ENCODE measurements around the gene SLC25A34.

The SLC25A34 gene

DNA sequence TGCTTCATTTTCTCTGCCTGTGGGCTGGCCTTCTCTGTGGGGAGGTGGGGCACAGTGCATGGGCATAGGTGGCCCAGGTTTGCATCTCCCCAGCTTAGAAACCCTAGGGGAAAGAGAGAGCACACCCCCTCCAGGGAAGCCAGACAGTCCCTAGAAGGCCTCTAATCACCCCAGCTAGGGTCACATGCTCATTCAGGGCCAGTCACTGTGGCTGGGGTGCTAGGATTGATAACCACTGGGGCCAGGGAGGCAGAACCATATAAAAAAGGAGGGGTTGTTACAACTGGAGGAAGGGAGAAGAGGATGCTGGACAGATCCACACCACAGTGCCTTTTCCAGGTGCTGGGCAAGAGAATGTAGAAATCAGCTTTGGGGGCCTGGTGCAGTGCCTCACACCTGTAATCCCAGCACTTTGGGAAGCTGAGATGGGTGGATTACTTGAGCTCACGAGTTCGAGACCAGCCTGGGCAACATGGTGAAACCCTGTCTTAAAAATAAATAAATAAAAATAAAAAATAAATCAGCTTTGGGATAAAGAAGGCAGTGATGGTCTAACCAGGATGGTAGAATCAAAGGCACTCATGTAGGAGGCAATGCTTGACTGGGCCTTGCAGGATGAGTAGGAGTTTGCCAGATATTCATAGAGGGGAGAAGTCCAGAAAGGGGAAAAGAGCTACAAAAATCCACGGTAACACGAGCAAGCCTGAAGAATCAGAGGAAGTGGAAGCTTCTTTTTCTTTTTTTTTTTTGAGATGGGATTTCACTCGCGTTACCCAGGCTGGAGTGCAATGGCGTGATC lies 42.0 kb downstream of the SLC25A34 start:
- no peak for DNase-seq

DNA sequence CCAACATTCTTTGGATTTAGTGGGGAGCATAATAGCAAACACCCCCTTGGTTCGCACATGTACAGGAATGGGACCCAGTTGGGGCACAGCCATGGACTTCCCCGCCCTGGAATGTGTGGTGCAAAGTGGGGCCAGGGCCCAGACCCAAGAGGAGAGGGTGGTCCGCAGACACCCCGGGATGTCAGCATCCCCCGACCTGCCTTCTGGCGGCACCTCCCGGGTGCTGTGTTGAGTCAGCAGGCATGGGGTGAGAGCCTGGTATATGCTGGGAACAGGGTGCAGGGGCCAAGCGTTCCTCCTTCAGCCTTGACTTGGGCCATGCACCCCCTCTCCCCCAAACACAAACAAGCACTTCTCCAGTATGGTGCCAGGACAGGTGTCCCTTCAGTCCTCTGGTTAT lies 49.6 kb downstream of the SLC25A34 start:
- DNase-seq: no peak

DNA sequence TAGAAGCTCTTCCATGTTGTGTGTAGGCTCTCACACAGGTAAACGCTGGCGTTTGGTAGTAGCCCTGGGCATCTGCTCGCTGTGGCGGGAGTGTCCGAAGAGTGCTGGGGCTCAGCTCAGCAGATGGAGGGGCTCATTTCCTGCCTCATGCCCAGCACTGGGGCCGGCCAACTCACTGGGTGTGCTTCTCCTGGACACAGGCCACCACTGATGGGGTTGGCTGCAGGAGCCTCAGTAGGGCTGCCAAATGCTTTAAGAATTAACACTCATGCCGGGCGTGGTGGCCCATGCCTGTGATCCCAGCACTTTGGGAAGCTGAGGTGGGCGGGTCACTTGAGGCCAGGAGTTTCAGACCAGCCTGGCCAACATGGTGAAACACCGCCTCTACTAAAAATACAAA lies 50.5 kb downstream of the SLC25A34 start:
- DNase-seq: no peak

DNA sequence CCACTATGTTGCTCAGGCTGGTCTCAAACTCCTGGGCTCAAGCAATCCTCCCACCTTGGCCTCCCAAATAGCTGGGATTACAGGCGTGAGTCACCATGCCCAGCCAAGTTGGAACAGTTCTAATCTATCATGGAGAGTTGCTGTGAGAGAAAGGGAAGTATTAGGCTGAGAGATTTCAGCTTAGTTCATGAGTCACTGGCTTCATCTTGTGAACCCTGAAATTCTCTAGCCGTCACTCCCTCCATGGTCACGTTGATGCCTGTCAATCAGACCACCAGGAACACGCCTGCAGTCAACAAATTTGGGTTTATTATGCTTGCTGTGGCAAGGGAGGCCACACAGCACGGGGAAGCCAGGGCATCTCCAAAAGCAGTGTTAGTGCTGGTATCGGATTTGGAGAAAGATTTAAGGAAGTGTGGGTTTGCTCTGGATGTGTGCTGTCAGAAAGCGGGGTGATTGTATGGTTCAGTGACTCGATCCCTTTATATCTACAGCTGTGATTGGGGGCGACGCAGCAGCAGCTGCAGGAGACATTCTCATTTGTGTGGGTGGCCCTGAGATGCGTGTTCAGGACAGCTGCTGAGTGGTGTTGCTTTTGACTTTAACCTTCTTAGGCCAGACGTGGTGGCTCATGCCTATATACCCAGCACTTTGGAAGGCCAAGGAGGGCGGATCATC lies 52.7 kb downstream of the SLC25A34 start:
- peak in 1 of 2 donors; percentile 6 for DNase-seq
